ENCODE data around the gene TMED8.
"Not testable (repeated sequence)": the region's sequence is repeated elsewhere in the genome, so short reads cannot be mapped to it uniquely, and the experiment has no call there.

TMED8 gene

DNA sequence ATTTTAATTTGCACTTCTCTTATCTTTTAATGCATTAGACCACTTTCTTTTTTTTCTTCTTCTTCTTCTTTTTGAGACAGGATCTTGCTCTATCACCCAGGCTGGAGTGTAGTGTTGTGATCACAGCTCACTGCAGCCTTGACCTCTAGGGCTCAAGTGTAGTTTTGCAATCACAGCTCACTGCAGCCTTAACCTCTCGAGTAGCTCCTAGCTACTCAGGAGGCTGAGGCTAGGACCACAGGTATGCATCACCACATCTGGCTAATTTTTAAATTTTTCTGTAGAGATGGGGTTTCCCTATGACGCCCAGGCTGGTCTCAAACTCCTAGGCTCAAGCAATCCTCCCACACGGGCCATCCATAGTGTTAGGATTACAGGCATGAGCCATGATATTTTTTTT, 12.7 kb downstream of the TMED8 start:
- DNase-seq (ENCODE audit: low read depth in 3 of 3), result no peak

- no peak for DNase-seq (ENCODE audit: low read depth in 3 of 3)
Observed at GRCh38 chr14:77359626-77360025, 17.3 kb downstream of the TMED8 start.

GRCh38 chr14:77356899-77357298, 20.0 kb downstream of the TMED8 start:
- DNase-seq (ENCODE audit: low read depth in 3 of 3), result no peak

DNA sequence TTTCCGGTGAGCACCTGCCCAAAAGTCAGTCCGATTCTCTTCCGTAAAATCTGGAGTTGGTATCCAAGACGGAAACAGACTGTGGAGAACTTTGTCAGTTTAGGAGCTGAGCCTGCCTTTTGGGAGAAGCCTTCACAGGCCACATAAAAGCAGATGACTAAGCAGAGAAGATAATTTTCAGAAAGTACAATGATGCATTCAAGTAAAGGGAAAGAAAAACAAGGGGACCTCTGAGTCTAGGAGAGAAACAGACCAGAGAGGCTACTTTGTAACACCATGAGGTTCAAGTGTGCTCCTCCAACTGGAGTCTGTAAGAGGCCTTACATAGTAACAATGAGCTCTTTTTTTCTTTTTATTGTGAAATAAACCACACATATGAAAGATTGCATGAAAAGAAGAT, 21.1 kb downstream of the TMED8 start:
- no peak for DNase-seq (ENCODE audit: low read depth in 3 of 3)

DNA sequence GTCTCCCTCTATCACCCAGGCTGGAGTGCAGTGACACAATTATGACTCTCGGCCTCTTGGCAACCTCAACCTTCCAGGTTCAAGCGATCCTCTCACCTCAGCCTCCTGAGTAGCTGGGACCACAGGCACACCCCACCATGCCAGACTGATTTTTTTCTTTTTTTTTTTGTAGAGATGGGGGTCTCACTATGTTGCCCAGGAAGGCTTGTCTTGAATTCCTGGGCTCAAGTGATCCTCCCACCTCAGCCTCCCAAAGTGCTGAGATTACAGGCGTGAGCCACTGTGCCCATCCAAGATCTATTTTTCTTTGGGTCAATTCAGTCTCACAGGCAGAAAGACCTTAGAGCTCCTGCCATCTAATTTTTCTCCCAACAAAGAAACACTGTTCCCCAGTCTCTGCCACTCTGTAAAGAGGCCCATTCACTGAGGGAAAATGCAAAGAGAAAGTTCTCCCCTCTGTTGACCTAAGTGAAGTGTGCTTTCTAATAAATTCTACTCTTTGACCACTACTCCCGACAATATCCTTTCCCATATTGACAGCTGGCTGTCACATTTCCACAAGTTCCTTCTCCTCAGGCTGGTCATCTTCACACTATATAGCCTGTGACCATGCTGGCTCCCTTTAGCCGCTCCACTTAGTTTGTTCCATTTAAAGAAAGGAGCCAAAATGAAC, 23.3 kb downstream of the TMED8 start:
- no peak for DNase-seq (ENCODE audit: low read depth in 3 of 3)

- DNase-seq (ENCODE audit: low read depth in 3 of 3), result no peak
Observed at GRCh38 chr14:77347751-77348150, 29.1 kb downstream of the TMED8 start.

DNA sequence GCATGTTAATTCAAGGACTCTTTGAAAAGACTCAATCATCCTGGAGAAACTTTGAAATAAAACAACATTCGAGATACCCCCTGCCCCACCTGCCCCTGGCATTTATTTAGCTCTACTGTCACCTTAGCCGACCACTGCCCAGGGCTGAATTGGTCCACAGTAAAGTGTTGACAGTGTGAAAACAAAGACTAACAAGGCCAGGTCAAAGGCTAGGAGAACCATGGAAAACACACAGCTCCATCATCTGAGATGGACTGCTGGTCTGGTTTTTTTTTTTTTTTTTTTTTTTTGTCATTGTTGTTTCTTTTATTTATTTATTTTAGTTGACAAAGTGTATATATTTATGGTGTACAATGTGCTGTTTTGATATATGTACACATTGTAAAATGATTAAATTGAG, 30.4 kb downstream of the TMED8 start:
- DNase-seq (ENCODE audit: low read depth in 3 of 3), result no peak

- no peak for DNase-seq (ENCODE audit: low read depth in 3 of 3)
Observed at GRCh38 chr14:77344377-77344996, 32.4 kb downstream of the TMED8 start.

DNA sequence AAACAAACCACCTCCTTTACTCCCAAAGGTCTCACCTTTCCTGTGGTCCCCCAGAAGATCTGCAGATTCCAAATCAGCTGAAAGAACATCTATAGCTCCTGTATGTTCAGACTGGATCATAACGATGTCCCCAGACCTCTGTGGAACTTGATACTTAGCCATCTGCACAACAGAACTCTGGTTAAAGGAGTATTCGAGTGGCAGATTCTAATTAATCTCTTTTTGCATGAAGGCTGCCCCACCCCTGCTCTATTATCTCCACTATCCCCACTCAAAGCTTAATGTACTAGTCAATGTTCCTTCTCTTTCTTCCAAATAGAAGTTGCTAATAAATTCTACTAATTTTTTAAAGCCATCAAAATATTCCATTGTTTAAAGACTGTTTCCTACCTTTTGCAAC, 33.2 kb downstream of the TMED8 start:
- DNase-seq (ENCODE audit: low read depth in 3 of 3), result no peak

DNA sequence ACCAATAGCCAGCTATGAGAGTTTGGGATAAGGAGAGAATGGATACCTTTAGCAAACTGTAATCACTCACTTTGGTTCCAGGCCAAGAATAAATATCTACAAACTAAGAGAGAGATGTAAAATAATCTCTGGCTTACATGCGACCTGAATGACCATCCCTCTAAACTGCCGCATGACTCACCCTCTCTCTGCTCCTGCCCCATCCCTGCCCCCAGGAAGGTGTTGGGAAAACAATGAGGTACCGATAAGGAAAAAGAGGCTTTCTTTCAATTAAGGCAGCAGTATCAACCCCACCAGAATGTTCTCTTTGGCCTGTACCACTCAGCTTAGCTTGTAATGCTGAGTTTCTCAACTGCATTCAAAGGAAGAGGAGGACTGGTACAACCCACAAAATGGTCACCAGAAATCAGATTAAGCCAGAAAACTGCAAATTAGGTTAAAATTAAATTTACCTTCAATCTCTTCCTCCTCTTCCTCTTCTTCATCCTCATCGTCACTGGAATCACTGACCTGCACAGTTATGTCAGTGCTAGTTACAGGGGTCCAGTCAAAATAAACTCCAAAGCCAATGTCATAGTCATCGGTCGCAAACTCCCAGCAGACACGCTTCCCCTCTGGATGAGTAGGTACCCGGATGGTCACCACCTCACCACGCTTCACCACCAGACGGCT, 34.0 kb downstream of the TMED8 start:
- DNase-seq (ENCODE audit: low read depth in 3 of 3), result no peak

GRCh38 chr14:77340389-77340788, 36.5 kb downstream of the TMED8 start:
- DNase-seq (ENCODE audit: low read depth in 3 of 3), result no peak

- DNase-seq (ENCODE audit: low read depth in 3 of 3), result no peak
Observed at GRCh38 chr14:77339407-77339806, 37.5 kb downstream of the TMED8 start.

DNA sequence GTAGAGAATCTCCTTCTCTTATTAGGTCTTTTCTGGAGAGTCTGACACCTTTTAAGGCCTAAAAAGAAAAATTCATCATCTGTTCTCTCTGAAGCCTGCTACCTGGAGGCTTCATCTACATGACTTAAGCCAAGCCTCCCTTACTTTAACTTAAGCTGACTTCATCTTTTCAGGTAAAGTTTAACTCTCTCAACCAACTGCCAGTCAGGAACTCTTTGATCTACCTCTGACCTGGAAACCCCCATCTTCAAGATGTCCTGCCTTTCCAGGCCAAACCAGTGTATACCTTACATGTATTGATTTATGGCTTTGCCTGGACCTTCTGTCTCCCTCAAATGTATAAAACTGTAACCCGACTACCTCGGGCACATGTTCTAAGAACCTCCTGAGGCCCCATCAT, 38.6 kb downstream of the TMED8 start:
- DNase-seq (ENCODE audit: low read depth in 3 of 3), result no peak

- DNase-seq (ENCODE audit: low read depth in 3 of 3), result no peak
Observed at GRCh38 chr14:77337880-77338279, 39.0 kb downstream of the TMED8 start.

- DNase-seq (ENCODE audit: low read depth in 3 of 3), result not testable (repeated sequence)
Observed at GRCh38 chr14:77337255-77337654, 39.6 kb downstream of the TMED8 start.

DNA sequence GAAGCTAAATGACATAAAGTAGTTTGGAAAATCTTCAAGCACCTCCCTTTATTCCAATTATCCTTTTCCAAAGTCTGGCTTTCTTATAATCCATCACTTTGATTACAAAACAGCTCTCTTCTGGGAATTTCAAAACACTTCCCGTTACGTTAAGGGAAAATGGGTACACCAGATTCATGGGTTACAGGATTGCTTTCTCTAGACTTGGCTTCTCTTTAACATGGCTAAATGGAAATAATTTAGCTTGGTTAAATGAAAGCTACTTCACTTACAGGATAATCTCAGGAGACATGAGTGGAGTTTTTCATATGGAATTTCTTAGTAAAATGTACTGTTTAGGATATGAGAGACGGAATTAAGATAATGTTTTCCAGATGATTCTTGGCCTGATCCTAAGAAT, 41.3 kb downstream of the TMED8 start:
- DNase-seq (ENCODE audit: low read depth in 3 of 3), result no peak

DNA sequence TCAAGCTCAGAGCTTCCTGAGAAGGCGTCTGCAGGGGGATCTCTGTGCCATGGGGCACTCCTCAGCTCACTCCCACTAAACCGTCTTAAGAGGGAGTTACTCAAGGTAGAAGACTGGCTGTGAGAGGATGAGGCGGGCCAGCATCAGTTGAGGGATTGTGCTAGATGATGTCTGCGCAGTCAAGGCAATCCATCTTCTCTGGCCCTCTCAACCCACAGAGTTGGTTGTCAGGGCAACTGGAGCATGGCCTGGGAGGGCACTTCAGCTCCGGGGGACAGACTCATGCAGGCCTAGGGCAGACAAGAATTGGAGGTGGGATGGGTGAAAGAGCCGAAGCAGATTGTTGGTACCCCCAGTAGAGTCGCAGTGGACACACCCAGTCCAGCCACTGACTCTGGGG, 47.0 kb downstream of the TMED8 start:
- DNase-seq (ENCODE audit: low read depth in 3 of 3), result no peak

DNA sequence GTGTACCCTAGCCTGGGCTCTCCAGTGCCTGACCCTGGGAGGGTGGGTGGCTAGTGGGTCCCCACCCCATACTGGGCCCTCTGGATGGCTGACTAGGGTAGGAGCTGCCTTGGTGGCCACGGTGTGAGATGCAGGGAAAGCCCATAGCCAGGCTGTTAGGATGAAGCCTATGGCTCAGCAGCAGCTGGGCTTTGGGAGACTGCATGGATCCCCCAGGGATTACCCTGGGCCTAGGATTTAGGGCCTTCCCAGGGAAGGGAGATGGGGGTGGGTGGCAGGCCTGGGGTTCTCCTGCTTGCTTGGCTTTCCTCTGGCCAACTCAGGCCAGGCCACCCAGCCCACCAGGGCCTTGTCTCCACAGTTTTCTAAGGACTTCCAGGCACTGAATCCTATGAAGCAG, 49.8 kb downstream of the TMED8 start:
- DNase-seq (ENCODE audit: low read depth in 3 of 3), result no peak

DNA sequence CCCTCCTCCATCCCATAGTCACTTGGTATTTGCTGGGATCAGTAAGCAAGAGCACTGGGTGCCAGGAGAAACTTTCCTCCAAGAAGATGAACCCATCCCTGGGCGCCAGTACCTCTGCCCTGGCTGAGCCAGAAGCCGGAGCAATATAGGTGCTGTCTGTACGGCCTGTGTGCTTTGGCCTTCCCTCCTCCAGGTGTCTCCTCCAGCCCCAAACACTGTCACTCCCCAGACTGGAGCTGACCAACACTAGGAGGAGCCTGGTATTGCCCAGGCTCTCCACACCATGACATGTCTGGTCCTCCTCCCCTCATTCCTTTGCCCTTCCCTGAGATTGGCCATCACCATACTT, 51.2 kb downstream of the TMED8 start:
- no peak for DNase-seq (ENCODE audit: low read depth in 3 of 3)

- DNase-seq (ENCODE audit: low read depth in 3 of 3), result no peak
Observed at GRCh38 chr14:77324816-77325745, 51.8 kb downstream of the TMED8 start.

- no peak for DNase-seq (ENCODE audit: low read depth in 3 of 3)
Observed at GRCh38 chr14:77324289-77324688, 52.6 kb downstream of the TMED8 start.

GRCh38 chr14:77323571-77323970, 53.3 kb downstream of the TMED8 start:
- DNase-seq (ENCODE audit: low read depth in 3 of 3), result no peak

Data from stimulated activated CD4-positive, alpha-beta T cell treated with anti-CD3 and anti-CD28 coated beads, TNF-alpha, amount 100 ng/mL, for 24 hours (primary cell).